Glomerular visceral epithelial cell (primary cell): Measurements from ENCODE around the gene TFEB.

Experiments used
- DNase-seq: peaks from one replicate; pipeline ENCODE4 v3.0.0-alpha.2; 2016; ENCODE audit errors: extremely low spot score

Gene TFEB

GRCh38 chr6:41737591-41738130, 2.3 kb upstream of the TFEB start:
- no peak for DNase-seq

GRCh38 chr6:41736800-41737555, 1.6 kb upstream of the TFEB start:
- DNase-seq, result no peak

- no peak for DNase-seq
These were observed 852 bp upstream of the TFEB start for GRCh38 chr6:41736186-41736733.

GRCh38 chr6:41734666-41735426, 562 bp downstream of the TFEB start:
- DNase-seq, result peak; percentile 83

GRCh38 chr6:41733707-41734665, 1.4 kb downstream of the TFEB start:
- DNase-seq, result peak; percentile 85

- DNase-seq, result no peak
These were observed 2.1 kb downstream of the TFEB start for GRCh38 chr6:41733360-41733706.

GRCh38 chr6:41732591-41733359, 2.6 kb downstream of the TFEB start:
- DNase-seq, result peak; percentile 72

GRCh38 chr6:41732149-41732548, 3.3 kb downstream of the TFEB start:
- DNase-seq, result no peak

GRCh38 chr6:41731561-41732086, 3.8 kb downstream of the TFEB start:
- no peak for DNase-seq

- DNase-seq, result no peak
These were observed 4.6 kb downstream of the TFEB start for GRCh38 chr6:41730531-41731436.

GRCh38 chr6:41729624-41730023, 5.8 kb downstream of the TFEB start:
- no peak for DNase-seq

GRCh38 chr6:41728954-41729353, 6.5 kb downstream of the TFEB start:
- no peak for DNase-seq

- no peak for DNase-seq
These were observed 7.1 kb downstream of the TFEB start for GRCh38 chr6:41728073-41728936.

- DNase-seq, result no peak
These were observed 7.7 kb downstream of the TFEB start for GRCh38 chr6:41727705-41728072.

GRCh38 chr6:41726876-41727275, 8.5 kb downstream of the TFEB start:
- DNase-seq, result no peak

GRCh38 chr6:41724586-41725501, 10.6 kb downstream of the TFEB start:
- DNase-seq, result no peak

- DNase-seq, result no peak
These were observed 11.2 kb downstream of the TFEB start for GRCh38 chr6:41724228-41724580.
